HG03095 (cell line): Measurements from ENCODE around the gene LCOR.
"Not testable (repeated sequence)": the region's sequence is repeated elsewhere in the genome, so short reads cannot be mapped to it uniquely, and the experiment has no call there.

Source experiments
- ATAC-seq: cut with Tn5 transposase; IDR thresholded peaks from one replicate; pipeline ENCODE4 v1.9.1; 2021; ENCODE audit warnings: moderate library complexity; ENCODE audit not compliant: unreplicated experiment

Gene LCOR

DNA sequence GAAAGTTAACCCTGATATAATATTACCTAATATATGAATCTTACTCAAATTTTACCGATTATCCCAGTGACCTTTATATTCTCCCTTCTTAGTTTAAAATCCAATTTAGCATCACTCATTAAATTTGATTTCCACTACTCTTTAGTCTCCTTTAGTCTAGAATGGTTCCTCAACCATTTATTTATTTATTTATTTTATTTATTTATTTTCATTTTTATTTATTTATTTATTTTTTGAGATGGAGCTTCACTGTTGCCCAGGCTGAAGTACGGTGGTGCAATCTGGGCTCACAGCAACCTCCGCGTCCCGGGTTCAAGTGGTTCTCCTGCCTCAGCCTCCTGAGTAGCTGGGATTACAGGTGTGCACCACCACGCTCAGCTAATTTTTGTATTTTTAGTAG is 92.8 kb downstream of the LCOR start:
- no peak for ATAC-seq

DNA sequence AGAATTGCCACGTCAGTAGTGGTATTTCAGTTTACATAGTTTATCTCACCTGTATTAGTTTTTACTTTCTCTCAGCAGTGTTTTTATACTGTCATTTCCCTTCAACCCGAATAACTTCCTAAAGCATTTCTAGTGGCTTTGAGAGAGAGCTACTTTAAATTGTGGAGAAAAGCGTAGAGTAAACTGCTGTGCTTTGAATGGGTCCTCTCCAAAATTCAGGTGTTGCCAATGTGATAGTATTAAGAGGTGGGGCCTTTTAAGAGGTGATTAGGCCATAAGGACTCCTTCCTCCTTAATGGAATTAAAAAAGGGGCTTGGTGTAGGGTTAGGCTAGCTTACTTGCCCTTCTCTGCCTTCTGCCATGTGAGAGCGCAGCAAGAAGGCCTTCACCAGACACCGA is 98.4 kb downstream of the LCOR start:
- ATAC-seq: no peak

DNA sequence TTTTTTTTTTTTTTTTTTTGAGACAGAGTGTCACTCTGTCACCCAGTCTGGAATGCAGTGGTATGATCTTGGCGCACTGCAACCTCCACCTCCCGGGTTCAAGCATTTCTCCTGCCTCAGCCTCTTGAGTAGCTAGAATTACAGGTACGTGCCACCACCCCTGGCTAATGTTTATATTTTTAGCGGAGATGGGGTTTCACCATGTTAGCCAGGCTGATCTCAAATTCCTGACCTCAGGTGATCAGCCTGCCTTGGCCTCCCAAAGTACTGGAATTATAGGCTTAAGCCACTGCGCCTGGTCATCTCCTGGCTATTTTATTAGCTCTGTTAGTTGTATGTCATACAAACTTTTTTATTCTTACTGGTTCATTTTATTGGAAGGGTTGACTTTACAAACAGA is 103.0 kb downstream of the LCOR start:
- ATAC-seq: no peak

DNA sequence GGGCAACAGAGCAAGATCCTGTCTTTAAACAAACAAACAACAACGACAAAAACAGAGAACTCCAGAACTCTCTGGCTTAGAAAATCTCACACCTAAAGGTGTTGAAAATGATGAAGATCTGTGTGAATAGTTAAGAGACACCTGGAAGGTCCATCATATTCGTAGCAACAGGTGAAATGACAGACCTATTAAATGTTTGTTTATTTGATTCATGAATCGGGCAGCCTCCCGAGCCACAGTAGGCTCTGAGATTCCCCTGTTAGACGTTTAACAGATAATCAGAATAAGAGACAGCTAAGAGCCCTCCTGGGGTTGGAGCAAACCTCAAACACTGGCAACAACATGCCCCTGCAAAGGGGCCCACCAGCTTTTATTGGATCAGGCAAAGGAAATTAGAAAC is 103.7 kb downstream of the LCOR start:
- ATAC-seq: no peak

DNA sequence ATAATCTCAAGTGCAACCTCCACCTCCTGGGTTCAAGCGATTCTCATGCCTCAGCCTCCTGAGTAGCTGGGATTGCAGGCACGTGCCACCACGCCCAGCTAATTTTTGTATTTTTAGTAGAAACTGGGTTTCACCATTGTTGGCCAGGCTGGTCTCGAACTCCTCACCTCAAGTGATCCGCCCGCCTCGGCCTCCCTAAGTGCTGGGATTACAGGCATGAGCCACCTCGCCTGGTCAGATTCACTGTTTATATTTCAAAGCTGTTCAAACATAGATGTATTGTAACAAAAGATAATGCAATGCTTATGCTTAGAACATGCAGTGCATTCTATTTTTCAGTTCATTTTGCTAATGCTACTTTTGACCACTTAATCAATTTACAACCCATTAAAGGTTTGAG is 111.1 kb downstream of the LCOR start:
- ATAC-seq: not testable (repeated sequence)

DNA sequence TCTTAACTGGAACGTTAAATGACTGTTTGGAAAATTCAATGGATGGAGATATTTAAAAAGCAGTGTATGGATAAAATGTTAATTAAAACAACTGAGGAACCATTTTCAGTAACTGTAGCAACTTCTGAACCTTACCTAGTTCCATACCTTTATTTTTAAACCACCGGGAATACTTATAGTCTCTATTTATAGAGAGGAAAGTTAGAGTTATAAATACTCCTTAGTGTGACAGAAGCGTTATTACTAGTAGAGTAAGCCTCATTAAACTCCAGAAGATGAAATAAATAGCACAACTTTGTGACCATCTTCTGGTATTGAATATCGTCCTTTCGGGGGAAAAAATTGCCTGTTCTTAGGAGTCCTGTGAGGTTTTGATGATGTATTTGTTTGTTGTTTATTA is 114.9 kb downstream of the LCOR start:
- no peak for ATAC-seq

DNA sequence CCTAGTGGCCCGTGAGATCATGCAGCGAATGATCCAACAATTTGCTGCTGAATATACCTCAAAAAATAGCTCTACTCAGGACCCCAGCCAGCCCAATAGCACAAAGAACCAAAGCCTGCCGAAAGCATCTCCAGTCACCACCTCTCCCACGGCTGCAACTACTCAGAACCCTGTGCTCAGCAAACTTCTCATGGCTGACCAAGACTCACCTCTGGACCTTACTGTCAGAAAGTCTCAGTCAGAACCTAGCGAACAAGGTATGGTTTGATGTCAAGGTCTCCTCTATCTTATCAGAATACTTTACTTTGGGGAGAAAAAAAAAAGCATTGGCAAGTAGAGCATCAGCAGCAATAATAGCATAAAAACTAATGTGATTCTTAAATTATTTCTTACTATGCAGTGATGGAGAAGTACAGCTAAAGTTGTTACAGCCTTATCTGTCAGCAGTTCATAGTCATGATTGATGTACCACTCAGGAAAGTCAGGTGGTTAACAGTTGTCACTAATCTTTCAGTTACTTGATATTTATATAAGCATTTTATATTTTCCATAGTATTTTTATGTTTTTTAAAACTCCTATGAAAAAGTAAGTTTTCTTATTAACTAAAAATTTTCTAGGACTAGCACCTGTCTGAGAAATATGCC is 117.1 kb downstream of the LCOR start:
- no peak for ATAC-seq

DNA sequence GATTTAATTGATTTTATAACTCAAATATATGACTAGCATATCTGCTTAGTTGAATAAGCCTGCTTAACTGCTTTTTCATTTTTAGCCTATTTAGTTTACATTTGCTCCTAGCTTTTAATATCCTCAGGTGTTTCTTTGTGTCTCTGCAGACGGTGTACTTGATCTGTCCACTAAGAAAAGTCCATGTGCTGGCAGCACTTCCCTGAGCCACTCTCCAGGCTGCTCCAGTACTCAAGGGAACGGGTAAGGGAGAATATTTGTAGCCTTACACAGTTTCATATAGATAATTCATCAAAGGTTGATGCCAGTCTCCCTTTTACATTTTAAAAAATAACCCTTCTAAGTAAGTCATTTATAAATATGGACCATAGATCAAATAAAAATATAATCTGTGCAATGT is 119.9 kb downstream of the LCOR start:
- no peak for ATAC-seq

DNA sequence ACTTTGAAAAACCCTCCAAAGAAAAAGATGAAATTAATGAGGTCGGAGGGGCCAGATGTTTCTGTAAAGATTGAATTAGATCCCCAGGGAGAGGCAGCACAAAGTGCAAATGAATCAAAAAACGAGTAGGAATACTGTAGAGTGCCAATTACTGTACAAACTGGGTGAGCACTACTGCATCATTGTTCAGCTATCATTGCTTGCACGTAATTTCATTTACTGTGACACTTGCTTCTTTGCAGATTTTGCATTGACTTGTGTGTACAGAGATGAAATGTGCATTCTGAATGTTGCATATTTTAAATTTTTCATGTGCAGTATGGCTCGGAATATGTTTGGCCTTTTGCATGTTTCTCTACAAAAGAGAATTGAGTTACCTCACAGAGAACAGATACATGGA is 123.7 kb downstream of the LCOR start:
- no peak for ATAC-seq

DNA sequence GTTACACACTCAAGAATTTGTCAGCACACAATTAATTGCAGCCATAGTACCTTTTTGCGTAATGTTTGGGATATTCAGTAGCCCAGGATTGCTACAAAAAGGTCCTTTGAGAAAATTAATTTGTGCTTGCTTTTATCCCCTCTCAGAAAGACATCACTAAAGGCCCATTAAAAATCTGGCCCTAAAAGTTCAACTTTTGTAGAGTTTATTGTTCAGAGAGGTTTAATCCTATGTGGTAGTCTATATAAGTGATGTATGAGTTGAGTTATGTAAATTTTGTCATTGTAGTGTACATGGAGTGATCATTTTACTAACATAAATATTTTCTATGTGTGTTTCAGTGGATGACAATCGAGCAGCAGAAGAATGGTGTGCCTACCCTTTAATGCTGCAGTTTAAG is 126.0 kb downstream of the LCOR start:
- no peak for ATAC-seq

DNA sequence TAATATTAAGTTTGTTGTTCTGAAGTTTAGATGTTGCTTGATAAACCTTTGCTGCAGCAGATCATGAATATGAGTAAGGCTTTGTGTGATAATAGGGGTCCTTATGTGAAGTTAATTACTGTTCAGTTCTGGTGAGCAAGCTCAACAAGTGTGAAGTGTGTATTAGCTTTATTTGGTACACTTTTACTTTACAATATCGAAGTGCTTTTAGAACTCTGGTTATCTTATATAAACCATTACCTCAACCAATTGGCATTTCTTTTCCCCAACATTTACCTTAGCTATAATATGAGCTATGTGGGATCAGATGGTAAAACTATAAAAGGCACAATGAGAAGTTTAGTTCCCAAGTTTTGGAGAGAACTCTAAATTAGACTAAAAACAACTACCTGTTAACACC is 127.6 kb downstream of the LCOR start:
- no peak for ATAC-seq

DNA sequence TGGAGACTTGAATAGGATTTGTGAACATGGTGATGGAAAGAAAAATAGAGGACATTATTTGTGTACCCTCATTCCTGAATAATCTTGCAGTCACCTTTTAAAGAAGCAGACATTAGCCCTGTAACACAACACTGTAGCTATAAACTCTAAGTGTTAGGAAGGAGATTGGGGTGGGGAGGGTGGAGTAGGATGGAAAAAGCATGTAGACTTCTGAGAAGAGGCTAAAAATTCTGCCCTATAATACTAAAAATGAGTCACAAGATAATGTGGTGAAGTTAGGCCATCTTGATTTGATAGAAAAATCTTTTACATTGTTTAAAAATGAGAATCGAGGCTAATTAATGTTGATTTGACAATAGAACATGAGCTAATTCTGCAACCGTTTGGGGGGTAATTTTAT is 128.8 kb downstream of the LCOR start:
- ATAC-seq: no peak

DNA sequence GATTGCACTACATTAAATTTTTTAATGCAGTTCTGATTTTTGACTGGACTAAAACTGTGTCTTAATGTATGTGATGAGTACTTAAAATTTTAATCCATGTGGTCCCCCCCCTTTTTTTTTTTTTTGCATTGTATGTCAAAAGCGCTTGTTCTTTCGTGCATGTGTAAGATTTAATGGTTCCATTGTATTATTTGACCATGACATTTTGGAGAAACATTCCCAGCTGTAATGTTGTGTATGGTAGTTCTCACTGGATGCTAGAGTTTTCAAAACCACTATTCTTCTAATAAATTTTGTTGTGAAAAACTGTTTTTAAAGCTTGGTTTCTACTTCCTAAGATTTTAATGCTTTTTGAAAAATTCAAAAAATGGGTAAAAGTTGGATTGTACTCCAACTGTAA is 132.0 kb downstream of the LCOR start:
- ATAC-seq: no peak

DNA sequence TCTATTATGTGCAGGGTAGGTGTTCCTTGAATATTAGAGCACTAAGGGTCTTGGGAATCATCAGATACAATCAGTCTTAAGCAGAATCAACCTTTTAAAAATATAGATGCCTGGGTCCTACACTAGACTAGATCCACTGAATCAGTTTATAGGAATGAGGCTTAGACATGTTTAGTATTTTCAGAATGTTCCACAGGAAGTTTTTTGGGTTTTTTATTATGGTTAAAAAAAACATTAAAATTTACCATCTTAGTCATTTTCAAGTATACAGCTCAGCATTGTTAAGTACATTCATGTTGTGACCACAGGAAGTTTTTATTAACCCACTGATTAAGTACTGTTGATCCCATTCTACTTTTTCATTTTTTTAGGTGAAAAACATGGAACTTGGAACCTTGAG is 135.7 kb downstream of the LCOR start:
- no peak for ATAC-seq

DNA sequence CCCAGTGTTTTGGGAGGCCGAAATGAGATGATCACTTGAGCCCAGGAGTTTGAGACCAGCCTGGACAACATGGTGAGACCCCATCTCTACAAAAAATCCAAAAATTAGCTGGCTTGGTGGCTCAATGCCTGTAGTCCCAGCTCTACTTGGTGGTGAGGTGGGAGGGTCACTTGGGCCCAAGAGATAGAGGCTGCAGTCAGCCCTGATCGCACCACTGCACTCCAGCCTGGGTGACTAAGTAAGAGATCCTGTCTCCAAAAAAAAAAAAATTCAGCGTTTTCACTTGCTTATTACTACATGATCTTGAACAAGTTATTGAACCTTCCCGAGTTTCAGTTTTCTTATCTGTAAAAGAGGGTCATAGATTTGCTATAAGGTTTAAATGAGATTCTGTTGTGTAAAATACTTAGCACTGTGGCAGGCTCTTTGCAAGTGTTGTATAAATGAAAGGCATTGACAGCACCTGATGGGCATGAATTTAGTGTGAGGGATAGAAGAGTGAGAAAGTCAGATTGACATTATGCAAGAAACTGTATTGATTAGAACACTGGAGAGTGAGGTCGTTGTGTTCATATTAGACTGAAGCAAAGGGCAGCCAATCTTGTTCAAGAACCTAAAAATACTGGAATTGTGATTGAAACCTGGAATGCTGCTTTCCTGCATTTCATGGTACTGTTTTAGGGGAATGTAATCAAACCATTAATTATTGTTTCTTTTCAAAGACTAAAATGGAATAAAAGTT is 136.8 kb downstream of the LCOR start:
- ATAC-seq: no peak

DNA sequence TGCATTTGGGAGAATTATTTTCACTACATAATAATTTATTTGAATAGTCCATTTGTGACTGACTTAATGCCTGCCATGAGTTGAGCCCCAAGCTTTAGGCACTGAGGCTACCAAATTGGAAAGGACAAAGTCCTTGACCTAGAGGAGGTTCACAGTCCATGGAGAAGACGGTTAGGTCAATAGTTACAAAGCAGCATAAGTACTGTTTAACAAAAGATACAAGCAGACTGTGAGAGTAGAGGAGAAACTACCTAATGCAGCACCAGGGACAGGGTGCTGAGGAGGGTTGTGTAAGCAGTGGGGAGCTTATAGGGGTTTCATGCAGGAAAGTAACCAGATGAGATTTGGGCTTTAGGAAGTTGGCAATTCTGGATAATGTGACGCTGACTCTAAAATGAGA is 139.2 kb downstream of the LCOR start:
- ATAC-seq: no peak

DNA sequence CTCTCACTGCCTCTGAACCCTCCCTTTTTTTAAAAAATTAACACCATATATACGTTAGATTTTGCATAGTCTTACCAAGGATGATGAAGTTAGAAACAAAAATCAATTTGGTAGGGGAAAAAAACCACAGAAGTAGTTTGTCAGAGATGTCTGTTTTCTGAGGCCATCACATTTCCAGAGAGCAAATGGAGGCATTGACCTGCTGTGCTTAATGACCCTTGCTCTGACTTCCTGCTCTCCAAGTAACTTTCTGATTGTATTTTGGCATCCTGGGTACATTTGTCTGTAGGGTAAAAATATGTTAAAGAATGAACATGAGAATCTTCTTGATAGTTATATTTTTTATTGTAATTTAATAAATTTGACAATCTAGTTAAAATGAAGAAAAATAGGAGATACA is 140.2 kb downstream of the LCOR start:
- no peak for ATAC-seq

DNA sequence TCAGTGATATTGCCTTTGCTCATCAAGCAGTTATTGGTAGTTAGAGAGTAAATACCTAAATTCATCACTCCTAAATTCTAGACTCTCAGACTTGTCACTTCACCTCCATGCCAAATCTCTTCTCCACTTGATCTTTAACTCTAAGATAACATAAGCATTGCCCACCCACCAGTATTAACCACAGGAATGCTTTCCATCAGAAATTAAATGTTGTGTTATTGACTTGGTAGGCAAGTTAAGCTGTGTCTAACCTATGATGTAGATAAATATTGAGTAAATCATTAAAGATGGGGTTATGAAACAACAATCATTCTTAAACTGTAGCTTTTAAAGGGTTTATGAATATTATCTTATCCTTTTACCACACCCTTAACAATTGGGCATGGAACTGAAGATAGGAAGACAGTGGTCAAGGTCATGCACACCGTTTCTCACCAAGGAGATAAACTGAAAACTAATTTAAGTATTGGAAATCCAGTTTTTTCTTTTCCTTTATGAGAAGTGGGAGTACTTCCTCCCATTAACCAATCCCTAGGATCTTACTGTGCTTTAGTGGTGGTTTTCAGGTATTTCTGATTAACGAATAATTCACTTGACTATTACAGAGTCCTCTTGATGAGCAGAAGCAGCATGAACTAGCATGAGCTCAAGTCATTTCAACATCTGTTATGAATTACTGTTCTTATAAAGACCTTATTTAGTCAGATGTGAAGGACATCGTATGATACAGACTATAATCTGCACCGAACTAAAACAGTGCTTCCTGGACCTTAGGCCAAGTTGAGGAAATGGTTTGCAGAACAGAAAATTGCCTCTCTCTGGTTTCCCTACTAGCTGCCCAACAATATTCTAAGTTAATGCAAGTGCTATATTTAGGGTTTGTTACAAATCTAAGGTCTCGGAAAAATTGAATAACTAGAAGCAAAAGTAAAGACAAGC is 142.0 kb downstream of the LCOR start:
- ATAC-seq: no peak

DNA sequence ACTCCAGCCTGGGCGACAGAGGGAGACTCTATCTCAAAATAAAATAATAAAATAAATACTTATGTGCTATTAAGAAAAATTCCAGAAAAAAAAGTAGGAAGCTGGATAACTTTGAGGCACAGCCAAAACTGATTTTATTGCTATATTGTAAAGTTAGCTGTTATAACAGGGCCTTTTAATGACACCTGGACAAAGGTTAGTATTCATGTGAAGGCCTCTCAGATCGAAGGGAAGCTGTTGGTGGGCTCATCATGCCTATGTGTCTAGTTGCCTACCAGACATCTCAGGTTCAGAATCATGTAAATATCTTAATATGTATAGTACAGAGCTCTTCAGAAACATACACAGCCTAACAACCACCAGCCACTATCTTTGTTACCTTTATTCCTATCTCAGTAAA is 143.0 kb downstream of the LCOR start:
- no peak for ATAC-seq

DNA sequence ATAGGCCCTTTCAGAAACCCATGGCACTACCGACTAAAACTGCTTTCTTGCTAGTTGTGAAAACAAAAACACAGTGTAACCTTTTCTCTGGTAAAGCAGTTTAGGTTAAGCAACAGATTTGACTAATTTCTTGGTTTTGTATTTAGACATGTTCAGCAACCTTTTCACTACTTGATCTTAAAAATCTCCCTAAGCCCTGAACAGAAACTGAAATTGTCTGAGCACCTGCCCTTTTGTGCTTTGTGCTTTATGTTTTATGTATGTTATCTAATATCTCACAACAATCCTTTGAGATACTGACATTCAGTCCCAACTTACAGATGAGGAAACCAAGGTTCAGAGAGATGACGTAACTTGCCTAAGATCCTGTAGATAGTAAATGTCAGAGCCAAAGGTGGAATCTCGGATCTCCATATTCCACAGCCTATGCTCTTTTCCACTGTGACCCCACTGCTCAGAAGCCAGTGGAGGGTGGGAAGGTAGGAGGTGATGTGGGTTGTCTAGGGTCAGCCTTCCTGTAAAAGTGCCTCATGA is 146.6 kb downstream of the LCOR start:
- ATAC-seq: peak; percentile 73

DNA sequence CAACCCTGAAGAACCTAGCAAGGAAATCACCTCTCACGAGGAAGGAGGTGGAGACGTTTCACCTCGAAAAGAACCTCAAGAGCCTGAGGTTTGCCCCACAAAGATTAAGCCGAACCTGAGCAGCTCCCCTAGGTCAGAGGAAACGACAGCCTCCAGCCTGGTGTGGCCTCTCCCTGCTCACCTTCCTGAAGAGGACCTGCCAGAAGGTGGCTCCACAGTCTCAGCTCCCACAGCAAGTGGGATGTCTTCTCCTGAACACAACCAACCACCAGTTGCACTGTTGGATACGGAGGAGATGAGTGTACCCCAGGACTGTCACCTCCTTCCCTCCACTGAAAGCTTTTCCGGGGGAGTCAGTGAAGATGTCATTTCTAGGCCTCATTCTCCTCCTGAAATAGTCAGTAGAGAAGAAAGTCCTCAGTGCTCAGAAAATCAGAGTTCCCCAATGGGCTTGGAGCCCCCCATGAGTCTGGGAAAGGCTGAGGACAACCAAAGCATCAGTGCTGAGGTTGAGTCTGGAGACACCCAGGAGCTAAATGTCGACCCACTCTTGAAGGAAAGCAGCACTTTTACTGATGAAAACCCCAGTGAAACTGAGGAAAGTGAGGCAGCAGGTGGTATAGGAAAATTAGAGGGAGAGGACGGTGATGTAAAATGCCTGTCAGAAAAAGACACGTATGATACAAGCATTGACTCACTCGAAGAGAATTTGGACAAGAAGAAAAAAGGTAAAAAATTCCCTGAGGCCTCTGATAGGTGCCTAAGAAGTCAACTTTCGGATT is 150.2 kb downstream of the LCOR start:
- no peak for ATAC-seq
